ENCODE measurements around the gene RNASEL. TPM values are rescaled to one million over a fixed set of nuclear protein-coding genes. Genes with fewer than 3 reads are reported as not detected.

RNASEL gene
- total RNA-seq, 1 donor from 2014 or later = 4.2 TPM

- Mint-ChIP-seq H3K4me1 (ENCODE audit: unreplicated experiment) (no peaks in the 10 kb centered on the region), H3K4me3 (no peak overlapping the region), H3K27me3 (peaks cover 4% of the 10 kb centered on the region), H3K27ac (no peak overlapping the region), H3K9me3 (no peaks in the 10 kb centered on the region), H3K36me3 (no peaks in the 10 kb centered on the region)
- TF ChIP-seq CTCF (conservative IDR thresholded peaks at IDR 0.05) = no peak
- DNase-seq (ENCODE audit: extremely low spot score, unreplicated experiment) = no peak
These were observed 21.4 kb downstream of the RNASEL start for GRCh38 chr1:182567629-182568028.

GRCh38 chr1:182565537-182565936 is 23.5 kb downstream of the RNASEL start:
- H3K4me3 Mint-ChIP-seq = no peak overlapping the region
- no peaks in the 10 kb centered on the region for H3K9me3 Mint-ChIP-seq
- H3K27me3 Mint-ChIP-seq = peaks cover 9% of the 10 kb centered on the region
- H3K36me3 Mint-ChIP-seq = no peaks in the 10 kb centered on the region
- TF ChIP-seq CTCF (conservative IDR thresholded peaks at IDR 0.05) = no peak
- H3K27ac Mint-ChIP-seq = no peak overlapping the region
- no peaks in the 10 kb centered on the region for H3K4me1 Mint-ChIP-seq (ENCODE audit: unreplicated experiment)
- DNase-seq (ENCODE audit: extremely low spot score, unreplicated experiment) = no peak

- no peak for DNase-seq (ENCODE audit: extremely low spot score, unreplicated experiment)
- Mint-ChIP-seq H3K4me3 (no peak overlapping the region), H3K9me3 (no peaks in the 10 kb centered on the region), H3K36me3 (no peaks in the 10 kb centered on the region), H3K27me3 (peaks cover 12% of the 10 kb centered on the region), H3K4me1 (ENCODE audit: unreplicated experiment) (no peaks in the 10 kb centered on the region), H3K27ac (no peak overlapping the region)
- no peak for TF ChIP-seq CTCF (conservative IDR thresholded peaks at IDR 0.05)
These were observed 24.6 kb downstream of the RNASEL start for GRCh38 chr1:182564406-182565004.

GRCh38 chr1:182563095-182563494 is 26.0 kb downstream of the RNASEL start:
- no peak overlapping the region for H3K4me3 Mint-ChIP-seq
- H3K4me1 Mint-ChIP-seq (ENCODE audit: unreplicated experiment) = no peaks in the 10 kb centered on the region
- TF ChIP-seq CTCF (conservative IDR thresholded peaks at IDR 0.05) = no peak
- no peak overlapping the region for H3K27ac Mint-ChIP-seq
- peaks cover 19% of the 10 kb centered on the region for H3K27me3 Mint-ChIP-seq
- H3K36me3 Mint-ChIP-seq = no peaks in the 10 kb centered on the region
- H3K9me3 Mint-ChIP-seq = no peaks in the 10 kb centered on the region
- DNase-seq (ENCODE audit: extremely low spot score, unreplicated experiment) = no peak

- H3K36me3 Mint-ChIP-seq = no peaks in the 10 kb centered on the region
- peaks cover 19% of the 10 kb centered on the region for H3K27me3 Mint-ChIP-seq
- no peaks in the 10 kb centered on the region for H3K4me1 Mint-ChIP-seq (ENCODE audit: unreplicated experiment)
- TF ChIP-seq CTCF (conservative IDR thresholded peaks at IDR 0.05) = no peak
- no peak overlapping the region for H3K4me3 Mint-ChIP-seq
- no peak overlapping the region for H3K27ac Mint-ChIP-seq
- DNase-seq (ENCODE audit: extremely low spot score, unreplicated experiment) = no peak
- H3K9me3 Mint-ChIP-seq = no peaks in the 10 kb centered on the region
These were observed 27.6 kb downstream of the RNASEL start for GRCh38 chr1:182561456-182561855.

Data from type B pancreatic cell (in vitro differentiated cells).